Bladder microvascular endothelial cell (primary cell): ENCODE data around the gene SLC35E1. TPM values are rescaled to one million over a fixed set of nuclear protein-coding genes. Genes with fewer than 3 reads are reported as not detected.

Source experiments
- total RNA-seq: library from RNA; depleted of rRNA; stranded (reverse); fragments of >200 nt; gene quantifications from 2 replicates; pipeline ENCODE4 v1.2.3, GENCODE V29; 2014

The SLC35E1 gene
- total RNA-seq, result 11.3 and 25.6 TPM in 2 replicates

GRCh38 chr19:16572332-16573211 is at the start of gene SLC35E1:
TSS of gene SLC35E1 (minus strand) at chr19:16572415. CDS start at chr19:16572364, 51 bp downstream.

GRCh38 chr19:16542045-16542909 is 29.9 kb downstream of the SLC35E1 start, which contains the start of gene CHERP:
TSS of gene CHERP (minus strand) at chr19:16542437. CDS start at chr19:16542378, 59 bp downstream.

Other genes starting within 250 kb of the SLC35E1 start
- gene KLF2, start 247.6 kb downstream of the SLC35E1 start, total RNA-seq, result 3.1 and 3.2 TPM in 2 replicates
- gene EPS15L1, start 100.4 kb downstream of the SLC35E1 start, total RNA-seq, result 7.0 and 11.5 TPM in 2 replicates
- gene CALR3, start 76.2 kb downstream of the SLC35E1 start, total RNA-seq, result 0.16 TPM in 1 of 2 replicates, not detected in the other
- 0.65 and 2.8 TPM in 2 replicates for gene C19orf44, start 76.0 kb downstream of the SLC35E1 start, total RNA-seq
- 4.2 and 15.9 TPM in 2 replicates for gene CHERP, start 30.0 kb downstream of the SLC35E1 start, total RNA-seq
- gene MED26, start 55.8 kb upstream of the SLC35E1 start, total RNA-seq, result 3.1 and 6.9 TPM in 2 replicates
- gene SMIM7, start 87.7 kb upstream of the SLC35E1 start, total RNA-seq, result 29.8 and 56.6 TPM in 2 replicates
- gene TMEM38A, start 88.7 kb upstream of the SLC35E1 start, total RNA-seq, result 1.1 and 1.4 TPM in 2 replicates
- under 0.01 TPM in 1 of 2 replicates, not detected in the other for gene NWD1, start 147.4 kb upstream of the SLC35E1 start, total RNA-seq